Glutamatergic neuron (in vitro differentiated cells): ENCODE results near the gene LRRC18. TPM values are rescaled to one million over a fixed set of nuclear protein-coding genes. Genes with fewer than 3 reads are reported as not detected.

Experiments
- DNase-seq: peaks from one replicate; pipeline ENCODE4 v3.0.0; 2022
- H3K27ac Mint-ChIP-seq: one replicate; pipeline ENCODE4 v1.8.0; 2020; ENCODE audit warnings: mild to moderate bottlenecking, mixed read lengths, inconsistent platforms; ENCODE audit not compliant: unreplicated experiment
- H3K27me3 Mint-ChIP-seq: one replicate; pipeline ENCODE4 v1.8.0; 2020; ENCODE audit warnings: mild to moderate bottlenecking, moderate library complexity, mixed read lengths, inconsistent platforms; ENCODE audit not compliant: unreplicated experiment
- H3K36me3 Mint-ChIP-seq: one replicate; pipeline ENCODE4 v1.8.0; 2020; ENCODE audit warnings: mild to moderate bottlenecking, mixed read lengths, inconsistent platforms; ENCODE audit not compliant: unreplicated experiment
- H3K4me1 Mint-ChIP-seq: one replicate; pipeline ENCODE4 v1.8.0; 2020; ENCODE audit warnings: mild to moderate bottlenecking, low read depth, mixed read lengths, inconsistent platforms; ENCODE audit not compliant: unreplicated experiment
- H3K4me3 Mint-ChIP-seq: one replicate; pipeline ENCODE4 v1.8.0; 2020; ENCODE audit warnings: mild to moderate bottlenecking, mixed read lengths, inconsistent platforms; ENCODE audit not compliant: unreplicated experiment
- H3K9me3 Mint-ChIP-seq: one replicate; pipeline ENCODE4 v1.8.0; 2020; ENCODE audit warnings: mild to moderate bottlenecking, moderate library complexity, mixed read lengths, inconsistent platforms; ENCODE audit not compliant: unreplicated experiment
- CTCF ChIP-seq: fragments of 200-600 bp; sonication (generic); IDR thresholded peaks from one replicate; pipeline ENCODE4 v1.5.0; 2021; ENCODE audit not compliant: partially characterized antibody, unreplicated experiment
- total RNA-seq: library from RNA; stranded (reverse); fragmentation: NEBNext Ultra II Directional; extraction: Animal tissue kit (Norgen Biotek cat#: 25700); gene quantifications from one replicate; pipeline ENCODE4 v1.2.1, GENCODE V29; 2021; ENCODE audit not compliant: unreplicated experiment

LRRC18 gene
- total RNA-seq, 1 donor from 2014 or later: not detected

DNA sequence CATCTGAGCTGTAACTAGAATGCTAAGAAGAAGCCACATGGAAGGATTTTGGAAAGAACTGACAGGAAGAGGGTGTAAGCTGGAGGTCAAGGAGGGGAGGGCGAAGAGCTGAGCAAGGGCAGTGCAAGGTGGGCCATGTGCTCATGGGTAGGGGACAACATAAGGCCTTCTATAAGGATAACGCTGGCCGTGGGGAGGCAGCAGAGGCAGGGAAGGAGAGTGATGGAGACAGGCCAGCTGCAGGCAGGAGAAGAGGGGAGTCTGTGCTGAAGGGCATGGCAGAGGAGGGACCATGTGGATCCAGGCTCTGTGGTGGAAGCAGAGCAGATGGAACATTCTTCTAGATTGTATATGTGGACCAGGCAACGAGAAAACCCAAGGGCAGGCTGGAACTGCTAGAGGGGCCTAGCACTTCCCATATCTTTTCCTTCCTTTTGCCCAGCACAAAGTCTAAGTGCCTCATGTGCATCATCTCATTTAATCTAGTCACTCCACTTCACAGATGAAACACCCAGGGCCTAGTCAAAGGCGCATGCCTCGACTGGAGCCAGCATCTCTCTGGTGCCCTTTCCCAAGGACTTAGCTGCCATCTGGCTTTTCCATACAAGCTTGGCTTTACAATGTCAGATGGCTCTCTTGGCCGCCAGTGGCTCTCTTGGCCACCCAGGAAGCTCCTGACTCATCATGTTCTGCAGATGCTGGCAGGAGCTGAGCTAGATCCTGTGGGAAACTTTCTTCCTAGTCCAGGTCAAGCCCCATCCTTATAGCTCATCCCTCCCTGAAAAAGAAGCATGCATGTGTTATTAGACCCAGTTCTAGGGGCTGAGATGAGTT, 6.6 kb downstream of the LRRC18 start:
- H3K27ac Mint-ChIP-seq: no peak overlapping the region
- TF ChIP-seq CTCF: no peak
- no peaks in the 10 kb centered on the region for H3K9me3 Mint-ChIP-seq
- DNase-seq: no peak
- H3K36me3 Mint-ChIP-seq: peaks cover 5% of the 10 kb centered on the region
- peaks cover 6% of the 10 kb centered on the region for H3K27me3 Mint-ChIP-seq
- peaks cover 7% of the 10 kb centered on the region for H3K4me1 Mint-ChIP-seq
- H3K4me3 Mint-ChIP-seq: no peak overlapping the region

- no peak for DNase-seq
- Mint-ChIP-seq H3K27ac (no peak overlapping the region), H3K36me3 (peaks cover 5% of the 10 kb centered on the region), H3K9me3 (no peaks in the 10 kb centered on the region), H3K4me3 (no peak overlapping the region), H3K27me3 (peaks cover 4% of the 10 kb centered on the region), H3K4me1 (peaks cover 11% of the 10 kb centered on the region)
- no peak for TF ChIP-seq CTCF
Observed at GRCh38 chr10:48931188-48931587, 8.5 kb downstream of the LRRC18 start.

DNA sequence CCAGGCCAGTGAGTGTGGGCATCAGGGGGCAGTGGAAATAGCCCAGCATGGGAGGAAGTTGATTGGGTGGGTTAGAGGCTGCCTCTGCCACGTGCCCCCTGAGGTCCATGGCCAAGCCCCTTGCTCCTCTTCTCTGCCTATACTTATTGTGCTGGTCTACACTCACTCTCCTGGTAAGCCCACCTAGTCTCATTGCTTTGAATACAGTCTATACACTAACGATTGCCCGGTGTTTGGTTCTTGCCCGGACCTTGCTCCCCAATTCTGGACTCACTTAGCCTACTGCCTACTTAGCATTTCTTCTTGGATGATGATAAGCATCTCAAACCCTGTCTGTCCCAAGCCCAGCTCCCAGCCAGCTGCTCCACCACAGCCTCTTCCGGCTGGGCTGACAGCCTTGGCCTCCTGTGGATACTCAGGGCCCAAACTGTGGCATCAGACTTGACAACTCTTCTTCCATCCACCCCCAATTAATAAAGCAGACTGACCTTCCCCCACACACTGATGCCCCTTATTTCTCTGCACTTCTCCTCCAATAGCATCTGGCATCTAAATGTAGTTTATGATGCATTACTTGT, 10.1 kb downstream of the LRRC18 start:
- DNase-seq: no peak
- H3K27me3 Mint-ChIP-seq: peaks cover 4% of the 10 kb centered on the region
- peaks cover 9% of the 10 kb centered on the region for H3K4me1 Mint-ChIP-seq
- TF ChIP-seq CTCF: no peak
- no peaks in the 10 kb centered on the region for H3K9me3 Mint-ChIP-seq
- no peak overlapping the region for H3K27ac Mint-ChIP-seq
- no peak overlapping the region for H3K4me3 Mint-ChIP-seq
- H3K36me3 Mint-ChIP-seq: peaks cover 5% of the 10 kb centered on the region

DNA sequence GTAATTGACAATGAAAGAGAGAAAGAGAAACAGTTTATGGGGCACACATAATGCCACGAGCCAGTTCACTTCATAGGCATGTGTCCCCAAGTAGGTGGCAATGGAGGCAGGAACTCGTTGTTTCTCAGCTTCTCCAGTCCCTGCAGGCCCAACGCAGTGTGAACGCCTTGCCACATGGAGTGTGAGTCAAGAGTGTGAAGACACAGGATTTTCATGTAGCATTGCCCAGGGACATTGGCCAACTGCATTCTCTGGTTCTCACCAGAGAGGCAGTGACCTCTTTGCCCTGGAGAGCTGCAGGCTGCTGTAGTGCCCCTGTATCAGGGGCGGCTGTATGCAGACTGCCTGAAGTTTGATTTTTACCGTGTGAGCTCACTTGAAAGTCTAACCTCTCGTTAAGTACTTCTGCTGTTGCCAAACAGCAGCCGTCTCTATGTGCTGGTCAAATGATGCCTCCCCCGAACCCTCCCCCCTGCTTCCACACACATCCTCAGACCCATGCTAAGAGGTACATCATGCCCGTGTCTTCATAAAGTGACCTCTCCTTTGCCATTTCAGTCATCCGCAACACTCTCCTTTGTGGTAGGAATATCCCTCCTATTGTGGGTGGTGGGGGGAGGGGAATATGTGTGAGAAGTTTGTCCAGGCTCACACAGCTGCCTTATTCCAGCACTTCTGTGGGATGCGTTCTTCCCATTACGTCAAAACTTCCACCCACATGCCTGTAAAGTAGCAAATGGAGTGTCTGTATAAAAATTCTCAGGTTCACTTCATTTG, 12.7 kb downstream of the LRRC18 start:
- no peak for TF ChIP-seq CTCF
- no peak for DNase-seq
- Mint-ChIP-seq H3K9me3 (no peaks in the 10 kb centered on the region), H3K27ac (no peak overlapping the region), H3K4me3 (no peak overlapping the region), H3K27me3 (peaks cover 4% of the 10 kb centered on the region), H3K36me3 (peaks cover 5% of the 10 kb centered on the region), H3K4me1 (peaks cover 7% of the 10 kb centered on the region)
